Measurements from ENCODE around the gene UXS1.
A peak's percentile ranks its signal among the peaks of the same experiment; 100 is the strongest.

The UXS1 gene

DNA sequence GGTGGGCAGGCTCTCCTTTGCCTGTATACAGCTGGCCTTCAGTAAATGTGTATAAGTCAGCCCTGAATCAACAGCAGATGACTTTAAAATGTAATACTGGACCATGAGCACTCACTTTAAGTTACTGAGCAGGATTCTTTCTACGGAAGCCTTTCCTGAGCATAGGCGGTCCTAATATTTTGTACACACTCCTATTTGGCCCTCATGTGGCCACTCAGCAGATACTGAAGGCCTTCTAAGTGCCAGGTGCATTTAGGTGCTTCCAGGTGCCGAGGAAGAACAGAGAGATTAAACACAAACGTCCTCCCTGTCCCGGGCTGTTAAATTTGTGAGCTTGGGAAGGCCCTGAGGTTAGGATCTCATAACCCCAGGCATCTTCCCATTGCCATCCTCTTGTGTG, 27.0 kb downstream of the UXS1 start:
- Histone ChIP-seq H3K4me2 (ENCODE audit: low read depth, low read length, poor library complexity, severe bottlenecking) (no peak overlapping the region), H3K4me1 (ENCODE audit: insufficient read depth, low read length, poor library complexity, severe bottlenecking) (peaks cover 51% of the 10 kb centered on the region), H3K9me3 (ENCODE audit: insufficient read depth, low read depth, low read length) (no peaks in the 10 kb centered on the region), H3K27me3 (ENCODE audit: insufficient read depth, low read length, poor library complexity, severe bottlenecking) (no peaks in the 10 kb centered on the region), H2AFZ (ENCODE audit: low read length) (no peak overlapping the region), H3K4me3 (ENCODE audit: low read length, poor library complexity, severe bottlenecking) (no peak overlapping the region), H4K20me1 (ENCODE audit: insufficient read depth, low read length, poor library complexity, severe bottlenecking) (no peaks in the 10 kb centered on the region), H3K36me3 (ENCODE audit: insufficient read depth, low read length) (0 out of 2 replicates have a peak, but pooled peaks cover 8% of the 10 kb centered on the region), H3K79me2 (ENCODE audit: insufficient read depth, low read length) (peaks cover 96% of the 10 kb centered on the region), H3K9ac (ENCODE audit: low read depth, low read length, poor library complexity, severe bottlenecking) (no peak overlapping the region), H3F3A (ENCODE audit: low read depth) (peaks cover 1% of the 10 kb centered on the region; the same call in 1 of the 2 replicates), H3K9me2 (replicated peaks; ENCODE audit: low read depth, low read length) (no peaks in the 10 kb centered on the region)
- TF ChIP-seq, protein P1, sequence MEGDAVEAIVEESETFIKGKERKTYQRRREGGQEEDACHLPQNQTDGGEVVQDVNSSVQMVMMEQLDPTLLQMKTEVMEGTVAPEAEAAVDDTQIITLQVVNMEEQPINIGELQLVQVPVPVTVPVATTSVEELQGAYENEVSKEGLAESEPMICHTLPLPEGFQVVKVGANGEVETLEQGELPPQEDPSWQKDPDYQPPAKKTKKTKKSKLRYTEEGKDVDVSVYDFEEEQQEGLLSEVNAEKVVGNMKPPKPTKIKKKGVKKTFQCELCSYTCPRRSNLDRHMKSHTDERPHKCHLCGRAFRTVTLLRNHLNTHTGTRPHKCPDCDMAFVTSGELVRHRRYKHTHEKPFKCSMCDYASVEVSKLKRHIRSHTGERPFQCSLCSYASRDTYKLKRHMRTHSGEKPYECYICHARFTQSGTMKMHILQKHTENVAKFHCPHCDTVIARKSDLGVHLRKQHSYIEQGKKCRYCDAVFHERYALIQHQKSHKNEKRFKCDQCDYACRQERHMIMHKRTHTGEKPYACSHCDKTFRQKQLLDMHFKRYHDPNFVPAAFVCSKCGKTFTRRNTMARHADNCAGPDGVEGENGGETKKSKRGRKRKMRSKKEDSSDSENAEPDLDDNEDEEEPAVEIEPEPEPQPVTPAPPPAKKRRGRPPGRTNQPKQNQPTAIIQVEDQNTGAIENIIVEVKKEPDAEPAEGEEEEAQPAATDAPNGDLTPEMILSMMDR (conservative IDR thresholded peaks at IDR 0.05; ENCODE audit: low read length) = peak; percentile 9; the same call in 1 of the 2 replicates
- no peak for TF ChIP-seq EZH2phosphoT487 (IDR thresholded peaks at IDR 0.05; ENCODE audit: borderline replicate concordance)

DNA sequence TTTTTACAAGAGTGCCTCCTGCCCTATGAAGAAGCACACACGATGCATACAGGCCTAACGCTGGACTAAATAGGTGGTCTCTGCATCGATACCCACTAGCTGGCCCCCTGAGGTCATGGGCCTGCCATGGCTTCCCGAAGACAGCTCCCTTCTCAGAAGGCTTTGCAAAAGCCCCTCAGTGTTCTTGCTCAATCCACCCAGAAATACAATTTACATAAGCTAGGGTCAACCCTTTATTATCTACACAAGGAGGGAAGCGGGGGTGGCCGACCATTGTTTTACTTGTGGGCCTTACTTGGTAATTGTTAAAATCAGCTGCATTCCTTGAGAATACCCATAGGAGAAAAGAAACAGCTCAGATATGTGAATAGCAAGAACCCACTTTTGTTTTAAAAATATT, 28.5 kb downstream of the UXS1 start:
- Histone ChIP-seq H3K27me3 (ENCODE audit: insufficient read depth, low read length, poor library complexity, severe bottlenecking) (no peaks in the 10 kb centered on the region), H4K20me1 (ENCODE audit: insufficient read depth, low read length, poor library complexity, severe bottlenecking) (no peaks in the 10 kb centered on the region), H3K4me2 (ENCODE audit: low read depth, low read length, poor library complexity, severe bottlenecking) (no peak overlapping the region), H3K9me2 (replicated peaks; ENCODE audit: low read depth, low read length) (no peaks in the 10 kb centered on the region), H3K36me3 (ENCODE audit: insufficient read depth, low read length) (0 out of 2 replicates have a peak, but pooled peaks cover 8% of the 10 kb centered on the region), H3K9ac (ENCODE audit: low read depth, low read length, poor library complexity, severe bottlenecking) (no peak overlapping the region), H3K4me1 (ENCODE audit: insufficient read depth, low read length, poor library complexity, severe bottlenecking) (peaks cover 65% of the 10 kb centered on the region), H3K4me3 (ENCODE audit: low read length, poor library complexity, severe bottlenecking) (no peak overlapping the region), H3K9me3 (ENCODE audit: insufficient read depth, low read depth, low read length) (no peaks in the 10 kb centered on the region), H2AFZ (ENCODE audit: low read length) (no peak overlapping the region), H3F3A (ENCODE audit: low read depth) (peaks cover 15% of the 10 kb centered on the region), H3K79me2 (ENCODE audit: insufficient read depth, low read length) (peaks cover 83% of the 10 kb centered on the region)
- TF ChIP-seq, protein P1 (conservative IDR thresholded peaks at IDR 0.05; ENCODE audit: low read length) = no peak
- TF ChIP-seq EZH2phosphoT487 (IDR thresholded peaks at IDR 0.05; ENCODE audit: borderline replicate concordance) = no peak

DNA sequence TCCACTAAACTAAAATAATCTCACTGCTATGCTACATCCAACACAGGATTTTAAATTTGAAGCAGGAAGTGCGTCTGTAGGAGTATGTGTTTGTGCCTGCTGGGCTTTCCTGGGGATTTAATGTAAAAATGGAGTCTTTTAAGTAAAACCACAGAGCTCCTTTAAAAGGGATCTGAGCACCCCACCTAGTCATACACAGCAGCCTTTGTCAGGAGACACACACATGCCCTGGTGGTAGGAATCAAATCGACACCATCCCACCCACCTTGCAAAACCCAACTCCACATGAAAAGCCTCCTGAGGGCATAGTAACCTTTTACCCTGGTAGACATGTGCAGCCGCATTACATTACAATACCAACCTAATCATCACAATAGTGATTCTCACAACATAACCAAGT, 29.1 kb downstream of the UXS1 start:
- Histone ChIP-seq H3K79me2 (ENCODE audit: insufficient read depth, low read length) (peaks cover 77% of the 10 kb centered on the region), H3K9me2 (replicated peaks; ENCODE audit: low read depth, low read length) (no peaks in the 10 kb centered on the region), H3F3A (ENCODE audit: low read depth) (peaks cover 19% of the 10 kb centered on the region), H3K4me2 (ENCODE audit: low read depth, low read length, poor library complexity, severe bottlenecking) (no peak overlapping the region), H3K9me3 (ENCODE audit: insufficient read depth, low read depth, low read length) (no peaks in the 10 kb centered on the region), H3K9ac (ENCODE audit: low read depth, low read length, poor library complexity, severe bottlenecking) (no peak overlapping the region), H4K20me1 (ENCODE audit: insufficient read depth, low read length, poor library complexity, severe bottlenecking) (no peaks in the 10 kb centered on the region), H3K36me3 (ENCODE audit: insufficient read depth, low read length) (0 out of 2 replicates have a peak, but pooled peaks cover 8% of the 10 kb centered on the region), H3K4me3 (ENCODE audit: low read length, poor library complexity, severe bottlenecking) (no peak overlapping the region), H3K4me1 (ENCODE audit: insufficient read depth, low read length, poor library complexity, severe bottlenecking) (peaks cover 68% of the 10 kb centered on the region), H2AFZ (ENCODE audit: low read length) (no peak overlapping the region), H3K27me3 (ENCODE audit: insufficient read depth, low read length, poor library complexity, severe bottlenecking) (no peaks in the 10 kb centered on the region)
- no peak for TF ChIP-seq EZH2phosphoT487 (IDR thresholded peaks at IDR 0.05; ENCODE audit: borderline replicate concordance)
- TF ChIP-seq, protein P1 (conservative IDR thresholded peaks at IDR 0.05; ENCODE audit: low read length) = no peak; the same call in 1 of the 2 replicates

All from Loucy (cell line).